SHP77 (cell line): Measurements from ENCODE around the gene ARHGEF28.

Experiments used
- DNase-seq, 2 experiments: peaks; one replicate each; lab custom pipeline; 2025; lab: John Stamatoyannopoulos, UW

Gene ARHGEF28

DNA sequence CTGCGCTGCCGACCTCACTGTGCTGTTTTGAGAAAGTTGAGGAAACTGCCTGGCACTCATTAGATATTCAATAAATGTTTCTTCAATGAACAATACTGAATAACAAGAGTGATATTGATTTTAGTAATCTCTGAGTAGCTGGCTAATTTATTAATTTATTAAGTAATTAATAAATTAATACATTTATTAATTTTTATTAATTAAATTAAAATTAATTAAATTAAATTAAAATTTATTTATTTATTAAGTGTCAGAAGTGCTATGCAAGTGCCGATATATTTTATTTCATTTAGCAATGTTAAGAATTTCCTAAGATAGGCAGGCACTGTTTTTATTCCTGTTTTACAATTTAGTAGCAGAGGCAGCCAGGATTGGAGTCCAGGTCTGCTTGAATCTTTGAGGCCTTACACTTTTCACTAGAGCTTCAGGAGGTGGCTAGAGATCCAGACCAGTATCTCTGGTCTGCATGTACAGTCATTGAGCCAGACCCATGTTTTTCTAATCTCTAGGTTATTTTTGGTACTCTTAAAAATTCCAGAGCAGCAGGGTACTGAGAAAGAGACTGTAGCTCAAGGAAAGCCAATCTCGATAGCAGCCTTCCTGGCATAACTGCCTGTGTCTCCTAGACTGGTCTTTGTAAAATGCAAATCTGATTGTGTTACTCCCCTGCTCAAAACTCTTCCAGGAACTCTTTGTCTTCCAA, 109.2 kb downstream of the ARHGEF28 start:
- DNase-seq: no peak

DNA sequence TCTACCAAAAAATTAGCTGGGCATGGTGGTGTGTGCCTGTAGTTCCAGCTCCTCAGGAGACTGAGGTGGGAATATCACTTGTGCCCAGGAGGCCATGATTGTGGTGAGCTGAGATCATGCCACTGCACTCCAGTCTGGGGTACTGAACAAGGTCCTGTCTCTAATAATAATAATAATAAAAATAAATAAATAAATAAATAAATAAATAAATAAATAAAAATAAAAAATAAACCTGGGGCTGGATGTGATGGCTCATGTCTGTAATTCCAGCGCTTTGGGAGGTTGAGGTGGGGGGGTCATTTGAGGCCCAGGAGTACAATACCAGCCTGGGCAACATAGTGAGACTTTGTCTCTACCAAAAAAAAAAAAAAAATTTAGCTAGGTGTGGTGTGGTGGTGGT, 113.7 kb downstream of the ARHGEF28 start:
- no peak for DNase-seq

DNA sequence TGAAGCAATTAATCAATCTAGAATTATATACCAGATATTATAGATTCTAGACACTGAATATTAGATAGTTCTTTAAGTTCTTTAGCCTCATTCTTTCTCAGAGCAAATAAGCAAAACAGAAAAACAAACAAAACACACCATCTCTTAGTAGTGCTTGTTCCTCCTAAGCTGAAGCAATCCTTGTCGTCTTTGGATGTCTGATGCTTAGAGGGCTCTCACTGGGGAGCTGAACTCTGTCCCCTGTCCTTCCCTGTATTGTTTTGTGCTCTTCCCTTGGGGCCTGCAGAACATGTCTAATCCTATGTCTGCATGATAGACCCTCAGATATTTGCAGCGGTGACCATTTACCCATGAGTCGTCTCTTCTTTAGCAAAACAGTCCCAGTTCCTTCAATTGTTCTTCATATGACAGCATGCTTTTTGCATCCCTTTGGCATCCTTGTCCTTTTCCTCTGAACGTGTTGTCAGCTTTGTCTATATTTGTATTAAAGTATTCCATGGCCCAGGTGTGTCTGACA, 114.3 kb downstream of the ARHGEF28 start:
- no peak for DNase-seq

DNA sequence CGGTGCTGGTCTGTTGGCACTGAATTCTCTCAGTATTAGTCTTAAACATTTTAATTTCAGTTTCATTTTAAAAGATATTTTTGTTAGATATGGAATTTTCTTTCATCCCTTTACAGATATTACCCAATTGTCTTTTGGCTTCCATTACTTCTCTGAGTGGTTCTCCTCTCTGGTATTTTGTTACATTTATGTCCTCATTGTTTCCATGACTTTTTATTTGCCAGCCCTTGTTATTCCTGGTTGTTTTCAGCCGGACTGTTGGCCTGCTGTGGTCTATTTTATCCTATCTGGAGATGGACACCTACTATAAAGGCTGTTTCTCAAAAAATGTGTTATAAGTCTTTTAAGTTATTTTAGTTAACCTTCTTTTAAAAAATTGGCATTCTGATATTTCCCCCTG, 117.2 kb downstream of the ARHGEF28 start:
- DNase-seq: no peak

DNA sequence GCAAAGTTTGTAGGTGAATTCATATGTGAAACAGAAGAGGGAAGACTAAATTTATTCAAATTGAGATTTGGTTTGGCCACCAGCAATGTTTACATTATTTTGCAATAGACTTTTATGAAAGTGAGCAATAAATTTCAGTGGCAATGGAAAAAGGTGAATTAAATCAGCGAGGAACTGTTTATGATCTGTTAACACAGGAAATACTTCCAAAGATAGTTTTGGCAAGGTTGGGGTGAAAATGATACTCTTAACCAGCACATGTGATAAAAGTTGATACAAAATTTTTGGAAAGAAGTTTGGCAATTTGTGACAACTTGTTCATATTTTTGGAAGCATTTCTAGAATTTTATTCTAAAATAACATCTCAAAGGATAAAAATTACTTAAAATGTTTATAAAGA, 119.8 kb downstream of the ARHGEF28 start:
- no peak for DNase-seq

DNA sequence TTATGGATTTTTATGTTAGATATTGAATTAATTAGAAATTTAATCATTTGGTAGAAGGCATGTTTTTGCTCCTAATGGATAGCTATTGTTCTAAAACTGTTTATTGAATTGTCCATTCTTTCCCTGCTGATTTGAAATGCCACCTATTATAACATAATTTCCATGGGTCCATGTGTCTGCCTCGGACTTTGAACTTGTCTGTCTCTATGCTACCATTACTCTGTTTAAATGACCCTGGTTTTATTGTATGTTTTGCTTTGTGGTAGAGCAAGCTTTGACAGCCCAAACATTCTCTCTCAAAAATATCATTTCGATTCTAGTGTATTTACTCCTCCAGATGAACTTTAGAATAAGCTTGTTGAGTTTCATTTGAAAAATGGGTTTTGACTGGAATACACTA, 120.6 kb downstream of the ARHGEF28 start:
- no peak for DNase-seq

DNA sequence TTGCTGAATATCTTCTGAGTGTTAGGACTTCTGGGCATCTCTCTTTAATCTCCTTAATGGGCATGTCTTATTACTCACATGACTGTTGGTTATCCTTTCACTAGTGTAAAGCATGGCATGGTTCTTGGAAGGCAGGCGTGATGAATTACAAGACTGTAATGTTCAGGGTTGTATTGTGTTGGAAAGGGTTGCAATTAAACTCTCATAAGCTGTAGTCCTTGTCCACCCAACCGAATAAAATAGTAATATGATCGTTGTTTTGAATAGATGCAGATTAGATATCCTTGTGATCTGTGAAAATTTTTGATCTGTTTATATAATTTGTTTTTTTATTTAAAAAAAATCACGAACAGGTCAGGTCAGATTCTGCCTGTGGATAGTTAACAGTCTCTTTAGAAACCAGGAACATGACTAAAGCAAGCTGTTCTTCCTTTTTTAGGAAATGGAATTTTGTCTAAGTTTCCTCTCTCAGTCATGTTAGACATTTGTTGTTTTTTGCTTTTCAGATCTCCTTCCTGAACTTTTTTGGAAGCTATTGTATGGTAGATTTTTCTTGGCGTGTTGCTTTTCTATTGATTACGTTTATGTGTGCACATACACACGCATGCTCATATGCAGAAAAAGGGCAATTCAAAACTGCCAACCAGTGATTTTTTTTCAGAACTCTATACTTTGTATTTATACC, 121.8 kb downstream of the ARHGEF28 start:
- no peak for DNase-seq

DNA sequence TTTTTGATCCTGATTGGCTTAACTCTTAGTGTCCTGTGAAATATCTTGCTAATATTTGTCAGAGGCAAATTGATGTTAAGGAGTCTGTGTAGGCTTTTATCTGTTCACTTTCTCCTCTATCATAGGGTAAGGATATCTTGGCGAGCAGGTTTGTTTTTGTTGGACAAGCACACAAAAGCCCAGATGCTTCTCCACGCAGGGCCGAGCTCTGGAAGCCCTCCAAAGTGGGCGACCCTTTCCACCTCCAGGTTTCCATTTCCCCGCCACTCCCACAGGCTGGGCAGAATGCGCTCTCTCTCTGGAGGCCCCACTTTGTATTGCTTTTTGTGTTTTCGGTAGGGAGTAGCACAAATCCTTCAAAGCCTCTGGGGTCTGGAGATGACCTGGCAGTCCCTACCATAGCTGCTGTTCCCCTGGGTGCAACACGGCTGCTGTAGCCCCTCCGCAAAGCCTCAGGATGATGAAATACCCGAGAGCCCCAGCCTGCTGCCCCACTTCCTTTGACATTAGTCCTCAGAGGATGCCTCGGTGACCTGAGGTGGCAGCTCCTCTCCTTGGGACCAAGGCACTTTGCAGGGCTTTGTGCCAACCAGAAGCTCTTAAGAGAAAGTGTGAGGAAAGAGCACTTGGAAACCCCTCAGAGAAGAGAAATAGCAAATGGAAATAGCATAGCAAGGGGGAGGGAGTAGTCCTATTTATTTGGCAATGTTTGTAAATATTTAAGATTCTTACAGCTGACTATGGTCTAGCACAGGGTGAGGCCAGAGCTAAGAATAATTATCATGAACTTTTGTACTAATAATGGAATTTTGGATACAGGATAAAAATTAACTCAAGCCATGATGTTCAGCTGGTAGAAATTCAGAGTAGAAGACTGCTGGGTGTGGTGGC, 122.8 kb downstream of the ARHGEF28 start:
- no peak for DNase-seq

DNA sequence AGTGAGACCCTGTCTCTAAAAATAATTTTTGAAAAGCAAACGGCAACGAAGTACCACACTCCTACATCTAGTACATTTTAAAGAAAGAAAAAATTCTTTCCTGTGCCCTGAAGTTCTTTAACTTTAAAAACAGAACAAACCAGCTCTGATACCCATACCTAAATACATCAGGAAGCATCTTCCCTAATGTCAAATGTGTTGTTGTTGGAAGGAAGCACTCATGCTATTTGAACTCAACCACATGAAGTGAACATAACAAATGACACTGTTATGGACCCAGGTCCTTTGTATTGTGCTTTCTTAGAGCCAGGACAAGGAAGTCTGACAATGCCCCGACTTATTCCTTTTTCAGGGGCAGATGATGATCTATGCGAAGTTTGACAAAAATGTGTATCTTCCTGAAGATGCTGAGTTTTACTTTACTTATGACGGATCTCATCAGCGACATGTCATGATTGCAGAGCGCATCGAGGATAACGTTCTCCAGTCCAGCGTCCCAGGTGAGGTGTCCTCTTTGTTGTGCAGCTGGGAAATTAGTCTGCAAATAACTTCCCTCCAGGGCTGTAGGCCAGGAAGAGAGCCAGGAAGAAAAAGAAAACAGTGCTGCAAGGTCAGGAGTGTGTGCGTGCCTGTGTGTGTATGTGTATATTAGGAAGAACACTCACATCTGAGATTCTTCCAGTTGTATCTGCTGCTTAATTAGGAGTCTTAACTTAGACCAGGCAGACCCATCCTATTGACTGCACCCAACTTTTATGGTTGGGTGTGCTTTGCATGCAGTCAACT, 123.7 kb downstream of the ARHGEF28 start:
- DNase-seq: no peak

DNA sequence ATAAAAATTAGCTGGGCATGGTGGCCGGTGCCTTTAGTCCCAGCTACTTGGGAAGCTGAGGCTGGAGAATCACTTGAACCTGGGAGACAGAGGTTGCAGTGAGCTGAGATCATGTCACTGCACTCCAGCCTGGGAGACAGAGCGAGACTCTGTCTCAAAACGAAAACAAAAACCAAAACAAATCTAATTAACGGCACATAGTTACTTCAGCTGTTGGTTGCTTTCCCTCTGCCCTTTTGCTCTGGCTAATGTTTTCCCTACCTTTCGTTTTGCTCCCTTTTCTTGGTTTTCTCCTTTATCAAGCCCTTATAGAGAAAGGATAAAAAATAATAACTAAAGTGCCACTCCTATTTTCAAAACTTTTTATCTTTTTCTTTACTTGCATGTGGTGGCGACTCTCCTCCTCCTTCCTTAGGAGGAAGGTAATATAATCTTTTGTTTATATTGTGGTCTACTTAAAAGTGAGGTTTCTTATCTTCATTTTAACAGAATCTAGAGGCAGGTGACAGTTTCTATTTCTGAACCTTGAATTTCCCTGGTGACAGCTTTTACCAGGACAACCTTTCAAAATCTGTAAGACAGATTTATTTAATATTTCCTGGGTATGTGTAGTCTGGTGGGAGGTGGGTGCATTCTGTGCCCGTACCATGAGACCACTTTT, 125.4 kb downstream of the ARHGEF28 start:
- DNase-seq: no peak

DNA sequence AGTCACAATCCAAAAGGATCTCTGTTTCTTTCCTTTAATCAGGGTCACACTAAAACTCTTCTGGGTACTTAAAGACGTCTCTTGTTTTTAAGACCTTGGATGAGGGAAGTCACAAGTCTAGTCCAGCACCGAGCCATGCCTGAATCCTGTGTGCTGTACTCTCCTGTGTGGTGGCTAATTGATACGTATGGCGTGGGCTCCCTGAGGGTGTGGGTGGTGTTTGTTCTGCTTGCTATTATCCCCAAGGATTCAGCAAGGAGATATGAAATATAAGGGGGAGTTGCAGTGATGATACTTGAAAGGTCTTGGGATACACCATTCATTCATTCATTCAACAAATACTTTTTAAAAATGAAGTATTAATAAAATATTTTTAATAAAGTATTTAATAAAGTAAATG, 128.3 kb downstream of the ARHGEF28 start:
- DNase-seq: no peak

DNA sequence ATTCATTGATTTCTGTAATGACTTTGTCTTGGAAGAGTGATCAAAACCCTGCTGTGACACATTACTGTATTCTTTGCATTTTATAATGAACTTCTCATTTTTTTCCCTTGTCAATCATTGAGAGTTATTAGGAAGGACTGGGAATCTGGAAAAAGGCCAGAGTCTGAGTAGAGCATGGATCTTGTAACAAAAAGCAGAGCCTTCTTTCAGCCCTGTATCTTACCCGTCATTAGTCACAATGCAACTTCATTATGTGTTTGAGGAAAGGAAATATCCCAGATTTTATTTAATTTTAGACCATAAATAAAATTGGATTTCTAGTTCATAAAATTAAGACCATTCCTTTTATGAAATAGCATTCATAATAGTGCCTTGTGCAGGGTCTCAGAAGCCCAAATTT, 131.4 kb downstream of the ARHGEF28 start:
- no peak for DNase-seq

DNA sequence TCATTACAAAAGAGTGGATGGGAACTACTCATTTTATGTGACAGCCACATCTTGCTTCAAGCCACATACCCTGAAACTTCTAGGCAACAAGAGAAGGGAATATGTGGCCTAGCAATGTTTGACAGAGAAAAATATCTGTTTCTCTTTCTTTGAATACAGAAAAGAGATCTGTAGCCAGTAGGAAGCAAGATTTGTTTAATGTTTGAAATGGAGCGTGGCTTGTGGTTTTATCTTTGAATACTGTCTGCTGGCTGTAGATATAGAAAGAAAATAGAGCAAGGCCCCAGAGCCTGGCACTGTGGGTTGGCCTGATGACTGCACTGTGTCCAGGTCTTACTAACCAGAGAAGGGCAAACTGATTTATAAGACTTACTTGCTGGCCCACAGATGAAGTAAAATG, 133.8 kb downstream of the ARHGEF28 start:
- no peak for DNase-seq

DNA sequence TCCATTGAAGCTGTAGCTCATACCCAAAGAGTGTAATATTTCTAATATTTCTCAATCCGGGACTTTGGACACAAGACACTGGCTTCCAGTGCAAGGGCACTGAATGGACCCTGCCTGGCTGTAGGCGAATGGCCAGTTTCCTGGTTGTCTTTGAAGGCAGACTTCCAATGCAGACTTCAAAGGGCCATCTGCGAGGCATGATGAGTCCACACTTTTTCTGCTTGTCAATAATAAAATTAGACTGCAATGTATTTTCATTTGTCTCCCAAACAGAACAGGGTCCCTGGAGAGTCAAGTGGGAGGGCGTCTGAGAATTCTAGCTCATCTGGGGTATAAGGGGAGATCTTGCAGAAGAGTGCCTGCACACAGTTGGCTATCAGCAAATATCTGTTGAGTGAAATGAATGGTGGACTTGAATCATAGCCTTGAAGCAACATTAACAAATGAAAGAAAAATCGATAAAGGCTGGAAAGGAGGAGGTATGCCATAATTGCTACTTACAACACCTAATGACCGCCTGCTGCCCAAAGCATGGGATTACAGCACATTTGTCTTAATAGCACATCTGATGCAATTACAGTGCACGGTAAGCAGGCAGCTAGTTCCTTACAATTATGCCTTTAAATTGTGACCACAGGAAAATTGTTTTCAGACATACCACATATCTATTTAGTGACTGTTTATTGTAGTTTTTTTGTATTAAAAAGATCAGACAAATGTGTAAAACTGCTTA, 137.5 kb downstream of the ARHGEF28 start:
- DNase-seq: no peak

DNA sequence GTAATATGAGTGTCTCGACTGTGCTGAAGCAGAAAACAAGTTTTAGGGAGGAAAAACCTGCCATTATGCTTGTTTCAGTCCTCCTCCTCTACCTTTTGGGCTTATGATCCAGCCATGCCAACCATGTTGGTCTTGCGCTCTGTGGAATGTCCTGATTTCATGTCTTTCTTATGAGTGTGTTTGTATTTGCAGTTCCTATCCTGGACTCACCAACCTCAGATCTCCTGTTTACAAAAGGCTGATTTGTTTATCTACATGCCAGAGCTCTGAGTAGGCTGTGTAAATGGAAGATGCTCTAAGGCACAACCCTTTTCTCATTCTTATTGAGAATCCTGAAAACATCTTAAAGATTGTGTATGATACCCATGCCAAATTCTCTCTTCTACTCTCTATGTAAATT, 138.6 kb downstream of the ARHGEF28 start:
- no peak for DNase-seq

DNA sequence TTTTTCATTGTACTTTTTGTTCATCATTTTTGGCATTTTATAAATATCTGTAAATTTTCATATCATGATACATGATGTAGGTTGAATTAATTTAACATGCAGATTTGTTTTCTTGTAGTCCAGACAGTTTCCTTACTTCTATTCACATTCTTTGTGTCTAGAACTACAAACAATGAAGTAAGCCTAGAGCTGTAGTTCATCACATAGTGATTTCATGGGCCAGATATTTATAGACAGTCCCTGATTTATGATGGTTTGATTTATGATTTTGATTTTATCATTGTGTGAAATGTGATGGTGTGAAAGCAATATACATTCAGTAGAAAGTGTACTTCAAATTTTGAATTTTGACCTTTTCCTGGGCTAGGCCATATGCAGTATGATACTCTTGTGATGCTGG, 139.0 kb downstream of the ARHGEF28 start:
- no peak for DNase-seq

DNA sequence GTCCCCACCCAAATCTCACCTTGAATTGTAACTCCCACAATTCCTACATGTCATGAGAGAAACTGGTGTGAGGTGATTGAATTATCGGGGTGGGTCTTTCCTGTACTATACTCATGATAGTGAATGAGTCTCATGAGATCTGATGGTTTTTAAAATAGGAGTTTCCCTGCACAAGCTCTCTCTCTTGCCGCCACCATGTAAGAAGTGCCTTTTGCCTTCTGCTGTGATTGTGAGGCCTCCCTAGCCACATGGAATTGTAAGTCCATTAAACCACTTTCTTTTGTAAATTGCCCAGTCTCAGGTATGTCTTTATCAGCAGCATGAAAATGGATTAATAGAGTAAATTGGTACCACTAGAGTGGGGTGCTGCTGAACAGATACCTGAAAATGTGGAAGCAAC, 140.9 kb downstream of the ARHGEF28 start:
- no peak for DNase-seq

DNA sequence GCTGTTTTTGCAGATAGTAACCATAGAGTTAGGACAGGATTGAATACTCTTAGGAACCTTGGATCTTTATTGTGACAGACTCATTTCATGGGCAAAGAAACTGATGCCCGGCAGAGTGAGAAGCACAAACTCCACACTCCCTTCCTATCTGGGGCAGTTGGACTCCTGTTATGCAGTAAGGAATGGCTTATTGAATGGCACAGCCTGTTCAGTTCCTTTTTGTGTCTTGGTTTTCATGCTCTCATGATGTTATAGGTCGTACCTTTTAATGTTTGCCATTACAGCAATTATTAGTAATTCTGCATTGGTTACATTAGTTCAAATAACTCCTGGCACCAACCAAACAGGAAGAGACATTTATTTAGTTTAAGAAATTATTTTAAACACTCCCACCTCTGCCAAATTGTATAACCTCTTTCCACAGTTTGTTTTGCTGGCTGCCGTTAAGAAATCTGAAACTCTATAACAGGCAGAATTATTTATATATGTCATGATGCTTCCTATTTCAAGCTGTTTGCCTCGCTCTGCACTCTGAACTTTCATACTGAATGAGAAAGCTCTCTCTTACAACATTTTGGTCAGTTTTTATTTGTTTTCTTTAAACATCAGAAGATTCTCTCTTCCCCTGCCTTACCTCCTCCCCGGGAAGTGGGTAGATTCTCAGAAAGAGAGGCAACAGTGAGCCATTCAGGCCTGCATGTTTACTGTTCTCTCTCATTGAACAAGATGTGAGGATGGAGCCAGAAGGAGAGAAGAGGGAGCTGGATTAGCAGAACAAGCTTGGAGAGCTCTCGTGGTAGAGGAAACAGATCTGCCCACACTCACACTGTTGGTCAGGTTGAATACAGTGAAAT, 144.4 kb downstream of the ARHGEF28 start:
- no peak for DNase-seq

DNA sequence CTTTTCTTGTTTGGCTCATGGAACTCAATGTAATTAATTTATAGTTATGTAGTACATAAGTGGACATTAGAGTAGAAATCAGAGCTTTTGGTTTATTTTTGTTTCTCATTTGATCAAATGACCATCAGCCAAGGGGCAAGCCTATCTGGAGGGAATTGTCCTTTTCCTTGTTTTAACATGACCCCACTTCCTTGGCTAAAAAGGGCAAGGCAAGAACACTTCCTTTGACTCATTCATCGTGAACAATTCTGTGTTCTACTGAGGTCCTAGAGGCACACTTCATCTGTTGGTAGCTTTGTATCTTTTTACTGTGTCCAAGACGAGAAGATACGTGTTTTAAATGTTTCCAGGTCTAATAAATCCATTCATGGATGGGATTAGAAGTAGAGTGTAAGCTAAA, 148.9 kb downstream of the ARHGEF28 start:
- DNase-seq: no peak

DNA sequence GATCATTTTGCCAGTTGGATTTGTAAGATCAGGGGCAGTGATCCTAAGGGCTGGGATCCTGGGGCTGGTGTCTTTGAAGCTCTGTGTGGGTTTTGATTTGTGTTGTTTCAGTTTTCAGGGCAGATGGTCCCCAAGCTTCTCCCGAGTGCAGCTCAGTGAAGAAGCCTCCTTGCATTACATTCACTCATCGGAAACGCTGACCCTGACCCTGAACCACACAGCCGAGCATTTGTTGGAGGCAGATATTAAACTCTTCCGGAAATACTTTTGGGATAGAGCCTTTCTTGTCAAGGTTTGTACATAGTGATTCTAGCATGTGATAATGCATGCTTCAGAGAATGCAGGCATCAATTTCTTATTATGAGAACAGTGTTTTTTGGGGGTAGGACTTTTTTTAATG, 150.4 kb downstream of the ARHGEF28 start:
- DNase-seq: no peak
